ENCODE measurements around the gene TNS3. TPM values are rescaled to one million over a fixed set of nuclear protein-coding genes. Genes with fewer than 3 reads are reported as not detected.

The TNS3 gene
- total and polyA plus RNA-seq, 3 experiments from 2014 or later, result 1.4 to 1.5 TPM; not detected in 1

DNA sequence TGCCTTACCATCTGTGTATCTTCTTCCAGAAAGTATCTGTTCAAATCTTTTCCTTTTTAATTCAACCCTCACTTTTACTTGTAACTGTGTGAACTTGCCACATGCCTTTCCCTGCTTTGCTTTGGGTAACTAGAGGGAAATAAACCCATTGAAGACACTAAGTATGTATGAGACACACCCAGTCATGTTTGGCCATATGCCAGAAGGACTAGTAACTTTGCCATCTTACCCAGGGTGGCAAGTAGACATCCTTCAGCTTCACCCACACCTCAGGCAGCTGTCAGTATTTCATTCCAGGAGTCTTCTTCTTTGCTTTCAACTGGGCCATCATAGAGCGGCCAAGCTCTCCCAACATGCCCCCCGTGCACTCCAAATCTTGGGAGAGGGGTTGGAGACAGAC lies 323.1 kb downstream of the TNS3 start:
- H3K27me3 Mint-ChIP-seq, result peaks cover 6 to 26% of the 10 kb centered on the region in 2 donors
- peaks cover 0 to 4% (median 3%) of the 10 kb centered on the region in 3 donors for H3K4me1 Mint-ChIP-seq
- H3K4me3 Mint-ChIP-seq, result no peak overlapping the region
- H3K4me1 ChIP-seq (ENCODE audit: insufficient read depth, low read length), result no peaks in the 10 kb centered on the region
- no peak overlapping the region for H3K4me3 ChIP-seq (ENCODE audit: low read length)
- POLR2A ChIA-PET, result no interaction called here
- no peak overlapping the region for H3K27ac ChIP-seq (ENCODE audit: low read depth, low read length)
- no peak overlapping the region for H3K27ac Mint-ChIP-seq
- DNase-seq, result no peak
- H3K36me3 ChIP-seq (ENCODE audit: insufficient read depth, low read length), result no peaks in the 10 kb centered on the region
- no peaks in the 10 kb centered on the region for H3K9me3 ChIP-seq (ENCODE audit: low read length)
- H3K36me3 Mint-ChIP-seq, result peaks cover 0 to 3% (median 0%) of the 10 kb centered on the region in 3 donors
- peaks cover 0 to 14% (median 6%) of the 10 kb centered on the region in 5 donors for H3K9me3 Mint-ChIP-seq
- no peaks in the 10 kb centered on the region for H3K27me3 ChIP-seq (ENCODE audit: insufficient read depth, low read length, poor library complexity, severe bottlenecking)
- CTCF ChIA-PET, result no interaction called here

DNA sequence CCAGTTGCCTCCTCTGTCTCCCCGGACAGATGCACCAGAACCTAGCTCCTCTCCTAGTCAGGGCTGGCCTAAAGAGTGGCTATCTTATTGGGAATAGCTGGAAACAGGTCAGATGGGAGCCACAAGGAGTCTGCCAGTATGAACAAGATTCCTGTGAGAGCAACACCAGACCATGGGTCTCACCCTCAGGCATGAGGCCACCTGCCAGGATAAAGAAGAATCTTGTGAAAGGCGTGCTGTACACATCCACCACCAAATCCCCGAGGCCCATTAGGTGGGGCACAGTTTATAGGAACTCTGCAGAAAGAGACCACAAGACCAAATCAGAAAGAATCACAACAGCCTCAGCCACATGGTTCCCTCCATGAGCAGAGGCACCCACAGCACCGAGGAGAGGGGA lies 325.9 kb downstream of the TNS3 start:
- H3K27ac Mint-ChIP-seq, result no peak overlapping the region
- Histone ChIP-seq H3K27ac (ENCODE audit: low read depth, low read length) (no peak overlapping the region), H3K36me3 (ENCODE audit: insufficient read depth, low read length) (no peaks in the 10 kb centered on the region), H3K4me3 (ENCODE audit: low read length) (no peak overlapping the region), H3K27me3 (ENCODE audit: insufficient read depth, low read length, poor library complexity, severe bottlenecking) (no peaks in the 10 kb centered on the region), H3K9me3 (ENCODE audit: low read length) (no peaks in the 10 kb centered on the region), H3K4me1 (ENCODE audit: insufficient read depth, low read length) (no peaks in the 10 kb centered on the region)
- H3K36me3 Mint-ChIP-seq, result peaks cover 0 to 3% (median 0%) of the 10 kb centered on the region in 3 donors
- CTCF ChIA-PET, result no interaction called here
- no peak for DNase-seq
- POLR2A ChIA-PET, result no interaction called here
- no peak overlapping the region for H3K4me3 Mint-ChIP-seq
- H3K9me3 Mint-ChIP-seq, result peaks cover 0 to 14% (median 6%) of the 10 kb centered on the region in 5 donors
- peaks cover 0 to 6% (median 4%) of the 10 kb centered on the region in 3 donors for H3K4me1 Mint-ChIP-seq
- H3K27me3 Mint-ChIP-seq, result peaks cover 10 to 36% of the 10 kb centered on the region in 2 donors

DNA sequence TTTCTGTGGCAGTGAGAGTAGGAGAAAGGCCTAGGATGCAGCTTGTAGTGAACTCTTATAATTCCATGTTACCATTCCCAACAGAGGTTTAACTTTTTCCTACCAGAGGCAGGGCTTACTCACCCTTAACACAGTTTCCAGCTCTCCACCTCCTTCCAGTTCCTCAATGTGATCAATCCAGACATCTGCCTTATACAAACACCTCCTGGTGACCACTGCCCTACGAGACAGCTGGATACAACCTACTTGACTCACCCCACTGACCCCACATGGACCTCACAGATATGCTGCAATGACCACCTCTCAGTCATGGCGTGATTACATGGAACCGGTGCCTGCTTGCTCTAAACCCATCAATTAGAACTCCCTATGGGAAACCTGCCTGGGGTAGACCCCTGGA lies 326.5 kb downstream of the TNS3 start:
- no peak for DNase-seq
- Histone ChIP-seq H3K27ac (ENCODE audit: low read depth, low read length) (no peak overlapping the region), H3K27me3 (ENCODE audit: insufficient read depth, low read length, poor library complexity, severe bottlenecking) (no peaks in the 10 kb centered on the region), H3K4me3 (ENCODE audit: low read length) (no peak overlapping the region), H3K4me1 (ENCODE audit: insufficient read depth, low read length) (no peaks in the 10 kb centered on the region), H3K9me3 (ENCODE audit: low read length) (no peaks in the 10 kb centered on the region), H3K36me3 (ENCODE audit: insufficient read depth, low read length) (no peaks in the 10 kb centered on the region)
- Mint-ChIP-seq H3K27me3 (peaks cover 10 to 36% of the 10 kb centered on the region in 2 donors), H3K36me3 (peaks cover 0 to 3% (median 0%) of the 10 kb centered on the region in 3 donors), H3K4me3 (peak overlapping the region in 1 of 7 donors; percentile 52), H3K27ac (no peak overlapping the region), H3K4me1 (peaks cover 0 to 6% (median 4%) of the 10 kb centered on the region in 3 donors), H3K9me3 (peaks cover 0 to 13% (median 6%) of the 10 kb centered on the region in 5 donors)
- ChIA-PET POLR2A (no interaction called here), CTCF (no interaction called here)

DNA sequence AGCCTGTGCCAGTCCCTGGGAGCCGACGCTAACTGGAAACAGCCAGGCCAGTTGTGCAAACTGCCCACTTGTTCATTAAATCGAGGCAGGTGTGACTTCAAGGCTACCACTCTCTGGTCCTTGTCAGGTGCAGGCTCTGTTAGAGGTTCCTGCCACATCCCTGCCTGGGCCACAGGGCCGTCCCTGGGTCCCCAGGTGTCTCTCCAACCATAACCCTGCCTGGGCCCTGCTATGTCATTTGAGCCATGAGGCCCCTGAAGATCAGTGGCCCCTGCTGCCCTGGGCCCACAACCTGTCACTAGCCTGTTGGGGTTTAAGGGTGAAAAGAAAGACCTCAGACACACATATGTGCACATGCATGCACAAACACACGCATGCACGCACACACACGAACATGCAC lies 326.9 kb downstream of the TNS3 start:
- CTCF ChIA-PET, result no interaction called here
- Histone ChIP-seq H3K4me3 (ENCODE audit: low read length) (no peak overlapping the region), H3K4me1 (ENCODE audit: insufficient read depth, low read length) (no peaks in the 10 kb centered on the region), H3K27me3 (ENCODE audit: insufficient read depth, low read length, poor library complexity, severe bottlenecking) (no peaks in the 10 kb centered on the region), H3K9me3 (ENCODE audit: low read length) (no peaks in the 10 kb centered on the region), H3K27ac (ENCODE audit: low read depth, low read length) (no peak overlapping the region), H3K36me3 (ENCODE audit: insufficient read depth, low read length) (no peaks in the 10 kb centered on the region)
- POLR2A ChIA-PET, result no interaction called here
- no peak overlapping the region for H3K27ac Mint-ChIP-seq
- no peak for DNase-seq
- no peak overlapping the region for H3K4me3 Mint-ChIP-seq
- H3K4me1 Mint-ChIP-seq, result peaks cover 0 to 6% (median 4%) of the 10 kb centered on the region in 3 donors
- peaks cover 0 to 3% (median 0%) of the 10 kb centered on the region in 3 donors for H3K36me3 Mint-ChIP-seq
- peaks cover 10 to 36% of the 10 kb centered on the region in 2 donors for H3K27me3 Mint-ChIP-seq
- peaks cover 0 to 9% (median 6%) of the 10 kb centered on the region in 5 donors for H3K9me3 Mint-ChIP-seq

DNA sequence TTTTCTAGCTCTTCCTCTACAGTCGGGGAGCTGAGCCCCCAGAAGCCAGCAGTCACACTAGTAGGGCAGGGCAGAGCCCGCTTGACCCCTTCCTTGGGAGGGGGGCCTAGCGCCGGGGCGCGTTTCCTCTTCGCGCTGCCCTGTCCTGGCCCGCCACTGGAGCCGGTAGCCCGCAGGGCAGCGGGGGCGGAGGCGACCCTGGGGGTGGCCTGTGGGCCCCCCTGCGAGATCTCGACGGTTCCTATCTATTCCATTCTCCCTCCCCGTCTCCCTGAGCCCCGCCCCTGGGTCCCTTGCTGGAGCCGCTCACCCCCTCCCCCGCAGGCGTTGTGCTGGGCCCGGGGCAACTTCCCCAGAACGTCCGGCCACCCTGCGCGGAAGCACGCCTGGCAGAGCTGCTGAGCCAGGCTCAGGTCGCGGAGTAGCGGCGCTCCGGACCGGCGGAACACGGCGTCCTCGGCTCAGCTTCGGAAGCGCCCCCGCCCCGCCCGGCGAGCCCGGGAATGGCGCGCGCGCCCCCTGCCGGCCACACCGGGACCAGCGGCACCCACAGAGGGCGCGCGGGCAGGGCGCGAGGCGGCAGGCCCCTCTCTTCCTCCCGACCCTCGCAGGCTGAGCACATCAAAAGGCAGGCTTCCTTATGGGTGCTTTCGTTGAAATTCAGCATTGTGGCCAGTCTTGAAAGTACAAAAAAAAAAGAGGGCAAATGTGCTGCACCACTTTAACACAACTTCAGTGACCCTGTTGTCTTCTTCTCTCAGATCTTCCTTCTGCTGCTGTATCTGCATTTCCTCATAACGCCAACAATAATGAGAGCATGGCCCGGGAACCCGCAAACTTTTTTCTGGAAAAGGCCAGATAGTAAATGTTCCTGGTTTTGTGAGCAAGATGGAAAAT lies 327.6 kb downstream of the TNS3 start:
- no peak overlapping the region for H3K4me3 ChIP-seq (ENCODE audit: low read length)
- Mint-ChIP-seq H3K36me3 (peaks cover 0 to 3% (median 0%) of the 10 kb centered on the region in 3 donors), H3K27me3 (peaks cover 10 to 36% of the 10 kb centered on the region in 2 donors), H3K9me3 (peaks cover 0 to 13% (median 8%) of the 10 kb centered on the region in 5 donors), H3K27ac (no peak overlapping the region), H3K4me1 (peaks cover 0 to 6% (median 4%) of the 10 kb centered on the region in 3 donors), H3K4me3 (peak overlapping the region in 4 of 7 donors; percentile 14 to 44 (median 38))
- ChIA-PET CTCF (interaction anchor here (1.2 kb wide), 1 partner anchor 10 kb away, joined by 6 read pairs; no protein-coding TSS in a partner anchor), POLR2A (no interaction called here)
- no peaks in the 10 kb centered on the region for H3K4me1 ChIP-seq (ENCODE audit: insufficient read depth, low read length)
- no peak overlapping the region for H3K27ac ChIP-seq (ENCODE audit: low read depth, low read length)
- peak in 3 of 5 donors; percentile 1 to 20 (median 7) for DNase-seq
- H3K9me3 ChIP-seq (ENCODE audit: low read length), result no peaks in the 10 kb centered on the region
- no peaks in the 10 kb centered on the region for H3K27me3 ChIP-seq (ENCODE audit: insufficient read depth, low read length, poor library complexity, severe bottlenecking)
- no peaks in the 10 kb centered on the region for H3K36me3 ChIP-seq (ENCODE audit: insufficient read depth, low read length)

DNA sequence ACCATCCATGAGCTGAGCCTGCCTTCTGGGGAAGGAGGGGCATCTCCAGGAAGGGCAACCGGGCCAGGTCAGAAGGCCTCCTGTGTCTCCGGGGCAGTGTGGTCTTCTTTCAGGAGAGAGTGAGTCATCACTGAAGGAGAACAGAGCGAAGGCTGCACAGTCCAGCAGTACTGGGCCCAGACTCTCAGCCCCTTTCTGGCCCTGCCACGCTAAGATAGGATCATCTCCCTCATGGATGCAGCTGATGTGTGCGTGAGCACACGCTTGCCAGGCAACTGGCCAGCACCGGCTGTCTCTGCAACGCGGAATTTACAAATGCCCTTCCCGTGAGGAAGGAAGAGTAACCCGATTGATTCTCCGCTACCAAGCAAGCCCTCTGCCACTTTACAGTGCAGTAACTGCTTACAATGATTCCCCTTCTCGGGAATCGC lies 328.2 kb downstream of the TNS3 start:
- Histone ChIP-seq H3K27me3 (ENCODE audit: insufficient read depth, low read length, poor library complexity, severe bottlenecking) (no peaks in the 10 kb centered on the region), H3K36me3 (ENCODE audit: insufficient read depth, low read length) (no peaks in the 10 kb centered on the region), H3K9me3 (ENCODE audit: low read length) (no peaks in the 10 kb centered on the region), H3K27ac (ENCODE audit: low read depth, low read length) (no peak overlapping the region), H3K4me1 (ENCODE audit: insufficient read depth, low read length) (no peaks in the 10 kb centered on the region), H3K4me3 (ENCODE audit: low read length) (no peak overlapping the region)
- no peak overlapping the region for H3K27ac Mint-ChIP-seq
- ChIA-PET CTCF (interaction anchor here (1.2 kb wide), 1 partner anchor 10 kb away, joined by 6 read pairs; no protein-coding TSS in a partner anchor), POLR2A (no interaction called here)
- peaks cover 0 to 6% (median 4%) of the 10 kb centered on the region in 3 donors for H3K4me1 Mint-ChIP-seq
- DNase-seq, result no peak
- peak overlapping the region in 2 of 7 donors; percentile 14 to 29 for H3K4me3 Mint-ChIP-seq
- H3K27me3 Mint-ChIP-seq, result peaks cover 6 to 36% of the 10 kb centered on the region in 2 donors
- H3K9me3 Mint-ChIP-seq, result peaks cover 0 to 13% (median 8%) of the 10 kb centered on the region in 5 donors
- H3K36me3 Mint-ChIP-seq, result peaks cover 0 to 3% (median 0%) of the 10 kb centered on the region in 3 donors

DNA sequence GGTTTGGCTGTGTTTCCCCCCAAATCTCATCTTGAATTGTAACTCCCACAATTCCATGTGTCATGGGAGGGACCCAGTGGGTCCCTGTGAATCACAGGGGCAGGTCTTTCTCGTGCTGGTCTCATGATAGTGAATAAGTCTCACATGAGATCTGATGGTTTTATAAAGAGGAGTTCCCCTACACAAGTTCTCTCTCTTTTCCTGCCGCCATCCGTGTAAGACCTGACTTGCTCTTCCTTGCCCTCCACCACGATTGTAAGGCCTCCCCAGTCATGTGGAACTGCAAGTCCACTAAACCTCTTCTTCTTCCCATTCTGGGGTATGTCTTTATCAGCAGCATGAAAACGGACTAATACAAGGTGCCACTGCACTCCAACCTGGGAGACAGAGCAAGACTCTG lies 329.2 kb downstream of the TNS3 start:
- no peaks in the 10 kb centered on the region for H3K4me1 ChIP-seq (ENCODE audit: insufficient read depth, low read length)
- H3K36me3 ChIP-seq (ENCODE audit: insufficient read depth, low read length), result no peaks in the 10 kb centered on the region
- Mint-ChIP-seq H3K4me1 (peaks cover 0 to 6% (median 4%) of the 10 kb centered on the region in 3 donors), H3K27ac (no peak overlapping the region), H3K27me3 (peaks cover 6 to 33% of the 10 kb centered on the region in 2 donors), H3K36me3 (peaks cover 0 to 3% (median 0%) of the 10 kb centered on the region in 3 donors), H3K9me3 (peaks cover 2 to 12% (median 7%) of the 10 kb centered on the region in 5 donors), H3K4me3 (no peak overlapping the region)
- no peak overlapping the region for H3K4me3 ChIP-seq (ENCODE audit: low read length)
- no peak for DNase-seq
- H3K9me3 ChIP-seq (ENCODE audit: low read length), result no peaks in the 10 kb centered on the region
- ChIA-PET POLR2A (no interaction called here), CTCF (no interaction called here)
- H3K27me3 ChIP-seq (ENCODE audit: insufficient read depth, low read length, poor library complexity, severe bottlenecking), result no peaks in the 10 kb centered on the region
- H3K27ac ChIP-seq (ENCODE audit: low read depth, low read length), result no peak overlapping the region

DNA sequence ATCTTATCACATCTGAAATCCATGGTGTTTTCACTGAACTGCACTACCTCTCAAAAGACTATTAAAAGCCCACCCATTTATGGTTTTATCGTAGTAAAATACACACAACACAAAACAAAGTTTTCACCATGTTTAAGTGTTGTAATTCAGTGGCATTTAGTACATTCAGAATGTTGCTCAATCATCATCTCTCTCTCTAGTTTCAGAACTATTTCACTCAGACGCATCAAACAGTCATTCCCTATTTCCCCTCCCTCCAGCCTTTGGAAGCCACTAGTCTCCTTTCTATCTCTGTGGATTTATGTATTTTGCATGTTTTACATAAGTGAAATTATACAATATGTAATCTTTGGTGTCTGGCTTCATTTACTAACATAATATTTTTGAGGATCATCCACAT lies 332.6 kb downstream of the TNS3 start:
- CTCF ChIA-PET, result no interaction called here
- Histone ChIP-seq H3K36me3 (ENCODE audit: insufficient read depth, low read length) (no peaks in the 10 kb centered on the region), H3K27ac (ENCODE audit: low read depth, low read length) (no peak overlapping the region), H3K27me3 (ENCODE audit: insufficient read depth, low read length, poor library complexity, severe bottlenecking) (no peaks in the 10 kb centered on the region), H3K4me3 (ENCODE audit: low read length) (no peak overlapping the region), H3K9me3 (ENCODE audit: low read length) (no peaks in the 10 kb centered on the region), H3K4me1 (ENCODE audit: insufficient read depth, low read length) (no peaks in the 10 kb centered on the region)
- POLR2A ChIA-PET, result no interaction called here
- Mint-ChIP-seq H3K4me1 (peaks cover 0 to 4% (median 0%) of the 10 kb centered on the region in 3 donors), H3K4me3 (no peak overlapping the region), H3K27me3 (peaks cover 5 to 10% of the 10 kb centered on the region in 2 donors), H3K9me3 (peaks cover 2 to 14% (median 6%) of the 10 kb centered on the region in 5 donors), H3K27ac (no peak overlapping the region), H3K36me3 (no peaks in the 10 kb centered on the region)
- DNase-seq, result no peak

Data from CD8-positive, alpha-beta memory T cell (primary cell).